Measurements from ENCODE around the gene BACH2. TPM values are rescaled to one million over a fixed set of nuclear protein-coding genes. Genes with fewer than 3 reads are reported as not detected.
"Not testable (repeated sequence)": the region's sequence is repeated elsewhere in the genome, so short reads cannot be mapped to it uniquely, and the experiment has no call there.

Gene BACH2
- total RNA-seq, 2 experiments from 2014 or later = 157 to 170 TPM

DNA sequence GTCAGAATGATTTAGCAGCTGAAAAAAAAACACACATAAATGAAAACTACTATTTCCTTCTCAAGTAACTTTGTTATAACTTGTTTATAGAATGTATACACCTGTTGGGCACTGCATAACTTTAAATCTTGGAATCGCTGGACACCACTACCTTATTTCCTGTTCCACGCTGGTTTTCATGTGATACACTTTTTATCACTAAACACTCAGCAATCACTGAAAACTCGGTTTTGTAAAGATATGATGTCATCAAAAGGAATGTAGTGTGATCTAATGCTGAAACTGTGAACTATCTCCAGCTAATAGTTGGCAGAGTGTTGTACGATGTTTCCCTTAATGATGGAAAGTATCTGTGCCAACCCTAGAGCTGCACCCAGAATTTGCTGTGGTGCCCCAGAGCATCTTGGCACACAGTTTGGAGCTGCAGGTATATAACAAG lies 127.9 kb downstream of the BACH2 start:
- ATAC-seq (ENCODE audit: poor library complexity) (no peak), DNase-seq (no peak)
- H3K9me3 ChIP-seq (ENCODE audit: control insufficient read depth in 1 of 2, insufficient read depth in 1 of 2, low read length in 2 of 2) = no peaks in the 10 kb centered on the region
- H3K4me3 ChIP-seq (ENCODE audit: low read length) = no peak overlapping the region
- H3K27me3 ChIP-seq (ENCODE audit: control insufficient read depth in 1 of 2, insufficient read depth in 2 of 2, low read length in 2 of 2) = no peaks in the 10 kb centered on the region
- intact Hi-C loops (cut with DNase I, micrococcal nuclease) = no loop called here
- Mint-ChIP-seq H3K4me3 (no peak overlapping the region), H3K4me1 (ENCODE audit: low read depth) (peaks cover 68% of the 10 kb centered on the region), H3K36me3 (ENCODE audit: low read depth) (peaks cover 31% of the 10 kb centered on the region), H3K27ac (peak overlapping the region; percentile 58), H3K27me3 (no peaks in the 10 kb centered on the region), H3K9me3 (no peaks in the 10 kb centered on the region)
- TF ChIP-seq, protein P1, sequence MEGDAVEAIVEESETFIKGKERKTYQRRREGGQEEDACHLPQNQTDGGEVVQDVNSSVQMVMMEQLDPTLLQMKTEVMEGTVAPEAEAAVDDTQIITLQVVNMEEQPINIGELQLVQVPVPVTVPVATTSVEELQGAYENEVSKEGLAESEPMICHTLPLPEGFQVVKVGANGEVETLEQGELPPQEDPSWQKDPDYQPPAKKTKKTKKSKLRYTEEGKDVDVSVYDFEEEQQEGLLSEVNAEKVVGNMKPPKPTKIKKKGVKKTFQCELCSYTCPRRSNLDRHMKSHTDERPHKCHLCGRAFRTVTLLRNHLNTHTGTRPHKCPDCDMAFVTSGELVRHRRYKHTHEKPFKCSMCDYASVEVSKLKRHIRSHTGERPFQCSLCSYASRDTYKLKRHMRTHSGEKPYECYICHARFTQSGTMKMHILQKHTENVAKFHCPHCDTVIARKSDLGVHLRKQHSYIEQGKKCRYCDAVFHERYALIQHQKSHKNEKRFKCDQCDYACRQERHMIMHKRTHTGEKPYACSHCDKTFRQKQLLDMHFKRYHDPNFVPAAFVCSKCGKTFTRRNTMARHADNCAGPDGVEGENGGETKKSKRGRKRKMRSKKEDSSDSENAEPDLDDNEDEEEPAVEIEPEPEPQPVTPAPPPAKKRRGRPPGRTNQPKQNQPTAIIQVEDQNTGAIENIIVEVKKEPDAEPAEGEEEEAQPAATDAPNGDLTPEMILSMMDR (IDR thresholded peaks at IDR 0.05) = no peak
- H3K4me1 ChIP-seq (ENCODE audit: insufficient read depth, low read length) = no peaks in the 10 kb centered on the region
- POLR2A ChIA-PET = interaction anchor here (1.0 kb wide), 1 partner anchor 127 kb away, joined by 3 read pairs; no protein-coding TSS in a partner anchor
- H3K27ac ChIP-seq (ENCODE audit: low read depth in 1 of 2, low read length in 2 of 2) = no peak overlapping the region
- no peaks in the 10 kb centered on the region for H3K36me3 ChIP-seq (ENCODE audit: insufficient read depth, low read length)
- CTCF ChIA-PET = no interaction called here

DNA sequence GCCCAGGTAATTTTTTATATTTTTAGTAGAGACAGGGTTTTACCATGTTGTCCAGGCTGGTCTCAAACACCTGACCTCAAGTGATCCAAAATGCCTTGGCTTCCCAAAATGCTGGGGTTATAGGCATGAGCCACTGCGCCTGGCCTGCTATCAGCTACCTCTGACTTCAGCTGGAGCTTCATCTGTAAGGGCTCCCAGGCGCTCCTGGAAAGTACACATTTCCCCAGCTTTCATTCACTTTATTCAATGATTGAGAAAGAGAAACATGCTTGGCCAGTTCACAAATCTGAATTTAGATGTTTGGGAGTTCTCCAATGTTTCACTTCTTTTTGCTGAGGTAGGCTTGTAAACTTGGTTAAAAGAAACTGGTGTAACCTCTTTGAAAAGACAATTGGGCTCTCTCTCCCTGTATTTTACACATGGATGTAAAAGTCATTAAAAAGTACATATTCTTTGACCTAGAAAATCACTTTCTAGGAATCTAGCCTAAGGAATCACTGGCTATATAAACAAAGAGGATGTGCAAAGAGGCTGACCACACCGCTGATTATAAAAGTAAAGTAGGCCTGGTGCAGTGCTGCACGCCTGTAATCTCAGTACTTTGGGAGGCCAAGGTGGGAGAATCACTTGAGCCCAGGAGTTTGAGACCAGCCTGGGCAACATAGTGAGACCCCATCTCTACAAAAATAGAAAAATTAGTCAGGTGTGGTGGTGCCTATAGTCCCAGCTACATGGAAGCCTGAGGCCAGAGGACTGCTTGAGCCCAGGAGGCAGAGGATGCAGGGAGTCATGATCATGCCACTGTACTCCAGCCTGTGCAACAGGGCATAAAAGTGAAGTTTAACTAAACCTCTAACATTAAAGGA lies 128.9 kb downstream of the BACH2 start:
- POLR2A ChIA-PET = no interaction called here
- no peak overlapping the region for H3K27ac ChIP-seq (ENCODE audit: low read depth in 1 of 2, low read length in 2 of 2)

DNA sequence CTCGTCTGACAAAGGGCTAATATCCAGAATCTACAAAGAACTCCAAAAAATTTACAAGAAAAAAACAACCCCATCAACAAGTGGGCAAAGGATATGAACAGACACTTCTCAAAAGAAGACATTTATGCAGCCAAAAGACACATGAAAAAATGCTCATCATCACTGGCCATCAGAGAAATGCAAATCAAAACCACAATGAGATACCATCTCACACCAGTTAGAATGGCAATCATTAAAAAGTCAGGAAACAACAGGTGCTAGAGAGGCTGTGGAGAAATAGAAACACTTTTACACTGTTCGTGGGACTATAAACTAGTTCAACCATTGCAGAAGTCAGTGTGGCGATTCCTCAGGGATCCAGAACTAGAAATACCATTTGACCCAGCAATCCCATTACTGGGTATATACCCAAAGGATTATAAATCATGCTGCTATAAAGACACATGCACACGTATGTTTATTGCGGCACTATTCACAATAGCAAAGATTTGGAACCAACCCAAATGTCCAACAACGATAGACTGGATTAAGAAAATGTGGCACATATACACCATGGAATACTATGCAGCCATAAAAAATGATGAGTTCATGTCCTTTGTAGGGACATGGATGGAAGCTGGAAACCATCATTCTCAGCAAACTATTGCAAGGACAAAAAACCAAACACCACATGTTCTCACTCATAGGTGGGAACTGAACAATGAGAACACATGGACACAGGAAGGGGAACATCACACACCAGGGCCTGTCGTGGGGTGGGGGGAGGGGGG lies 130.3 kb downstream of the BACH2 start:
- H3K4me3 Mint-ChIP-seq; H3K4me3 ChIP-seq (ENCODE audit: low read length); H3K36me3 ChIP-seq (ENCODE audit: insufficient read depth, low read length); CTCF ChIA-PET; POLR2A ChIA-PET; H3K9me3 ChIP-seq (ENCODE audit: control insufficient read depth in 1 of 2, insufficient read depth in 1 of 2, low read length in 2 of 2); H3K9me3 Mint-ChIP-seq; H3K27me3 ChIP-seq (ENCODE audit: control insufficient read depth in 1 of 2, insufficient read depth in 2 of 2, low read length in 2 of 2); intact Hi-C loops (cut with DNase I, micrococcal nuclease); DNase-seq; H3K4me1 ChIP-seq (ENCODE audit: insufficient read depth, low read length); H3K27me3 Mint-ChIP-seq; H3K27ac ChIP-seq (ENCODE audit: low read depth in 1 of 2, low read length in 2 of 2); ATAC-seq (ENCODE audit: poor library complexity): not testable (repeated sequence)
- peaks cover 59% of the 10 kb centered on the region for H3K4me1 Mint-ChIP-seq (ENCODE audit: low read depth)
- peaks cover 28% of the 10 kb centered on the region for H3K36me3 Mint-ChIP-seq (ENCODE audit: low read depth)
- peak overlapping the region; percentile 39 for H3K27ac Mint-ChIP-seq

More for the DNA sequence above, 128.9 kb downstream of the BACH2 start:
- Histone ChIP-seq H3K36me3 (ENCODE audit: insufficient read depth, low read length) (no peaks in the 10 kb centered on the region), H3K4me1 (ENCODE audit: insufficient read depth, low read length) (no peaks in the 10 kb centered on the region), H3K4me3 (ENCODE audit: low read length) (no peak overlapping the region), H3K9me3 (ENCODE audit: control insufficient read depth in 1 of 2, insufficient read depth in 1 of 2, low read length in 2 of 2) (no peaks in the 10 kb centered on the region), H3K27me3 (ENCODE audit: control insufficient read depth in 1 of 2, insufficient read depth in 2 of 2, low read length in 2 of 2) (no peaks in the 10 kb centered on the region)
- DNase-seq (no peak), ATAC-seq (ENCODE audit: poor library complexity) (no peak)
- CTCF ChIA-PET = no interaction called here
- Mint-ChIP-seq H3K4me3 (no peak overlapping the region), H3K9me3 (no peaks in the 10 kb centered on the region), H3K27ac (peak overlapping the region; percentile 58), H3K36me3 (ENCODE audit: low read depth) (peaks cover 27% of the 10 kb centered on the region), H3K4me1 (ENCODE audit: low read depth) (peaks cover 65% of the 10 kb centered on the region), H3K27me3 (no peaks in the 10 kb centered on the region)
- TF ChIP-seq, protein P1 (IDR thresholded peaks at IDR 0.05) = no peak
- intact Hi-C loops (cut with DNase I, micrococcal nuclease) = no loop called here
